Measurements from ENCODE around the gene LRRC4B.
"Not testable (repeated sequence)": the region's sequence is repeated elsewhere in the genome, so short reads cannot be mapped to it uniquely, and the experiment has no call there.

LRRC4B gene

DNA sequence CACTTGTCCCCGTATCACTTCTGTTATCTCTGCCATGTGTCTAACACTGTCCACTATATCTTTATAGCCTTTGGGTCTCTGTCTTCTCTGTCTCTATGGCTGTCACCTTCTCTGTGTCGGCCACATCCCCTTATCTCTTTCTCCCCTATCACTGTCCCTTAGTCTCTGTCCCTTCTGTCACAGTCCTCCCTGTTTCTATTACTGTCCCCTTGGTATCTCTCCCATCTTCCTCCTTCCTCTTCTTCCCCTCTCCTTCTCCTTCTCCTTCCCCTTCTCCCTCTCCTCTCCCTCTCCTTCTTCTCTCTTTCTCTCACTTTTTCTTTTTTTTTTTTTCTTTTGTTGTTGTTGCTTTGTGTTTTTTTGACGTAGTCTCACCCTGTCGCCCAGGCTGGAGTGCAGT lies 34.7 kb upstream of the LRRC4B start:
- DNase-seq (ENCODE audit: extremely low read depth, low read depth) = no peak
- TF ChIP-seq, protein P1, sequence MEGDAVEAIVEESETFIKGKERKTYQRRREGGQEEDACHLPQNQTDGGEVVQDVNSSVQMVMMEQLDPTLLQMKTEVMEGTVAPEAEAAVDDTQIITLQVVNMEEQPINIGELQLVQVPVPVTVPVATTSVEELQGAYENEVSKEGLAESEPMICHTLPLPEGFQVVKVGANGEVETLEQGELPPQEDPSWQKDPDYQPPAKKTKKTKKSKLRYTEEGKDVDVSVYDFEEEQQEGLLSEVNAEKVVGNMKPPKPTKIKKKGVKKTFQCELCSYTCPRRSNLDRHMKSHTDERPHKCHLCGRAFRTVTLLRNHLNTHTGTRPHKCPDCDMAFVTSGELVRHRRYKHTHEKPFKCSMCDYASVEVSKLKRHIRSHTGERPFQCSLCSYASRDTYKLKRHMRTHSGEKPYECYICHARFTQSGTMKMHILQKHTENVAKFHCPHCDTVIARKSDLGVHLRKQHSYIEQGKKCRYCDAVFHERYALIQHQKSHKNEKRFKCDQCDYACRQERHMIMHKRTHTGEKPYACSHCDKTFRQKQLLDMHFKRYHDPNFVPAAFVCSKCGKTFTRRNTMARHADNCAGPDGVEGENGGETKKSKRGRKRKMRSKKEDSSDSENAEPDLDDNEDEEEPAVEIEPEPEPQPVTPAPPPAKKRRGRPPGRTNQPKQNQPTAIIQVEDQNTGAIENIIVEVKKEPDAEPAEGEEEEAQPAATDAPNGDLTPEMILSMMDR (IDR thresholded peaks at IDR 0.05; ENCODE audit: low read depth, low read length, missing control alignments) = no peak
- no peak overlapping the region for H3K4me3 ChIP-seq (replicated peaks; ENCODE audit: low read depth, low read length)

DNA sequence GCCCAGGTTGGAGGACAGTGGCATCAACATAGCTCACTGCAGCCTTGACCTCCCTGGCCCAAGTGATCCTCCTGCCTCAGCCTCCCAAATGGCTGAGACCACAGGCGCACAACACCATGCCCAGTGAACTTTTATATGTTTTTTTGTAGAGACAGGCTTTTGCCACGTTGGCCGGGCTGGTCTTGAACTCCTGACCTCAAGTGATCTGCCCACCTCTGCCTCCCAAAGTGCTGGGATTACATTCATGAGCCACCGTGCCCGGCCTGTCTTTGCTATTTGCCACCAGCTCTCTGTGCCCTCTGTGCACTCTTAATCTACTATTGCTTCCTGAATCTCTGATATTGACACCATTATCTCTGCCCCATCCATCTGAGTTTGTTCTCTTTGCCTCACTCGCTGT lies 34.3 kb upstream of the LRRC4B start:
- no peak for DNase-seq (ENCODE audit: extremely low read depth, low read depth)
- TF ChIP-seq, protein P1 (IDR thresholded peaks at IDR 0.05; ENCODE audit: low read depth, low read length, missing control alignments) = no peak
- no peak overlapping the region for H3K4me3 ChIP-seq (replicated peaks; ENCODE audit: low read depth, low read length)

DNA sequence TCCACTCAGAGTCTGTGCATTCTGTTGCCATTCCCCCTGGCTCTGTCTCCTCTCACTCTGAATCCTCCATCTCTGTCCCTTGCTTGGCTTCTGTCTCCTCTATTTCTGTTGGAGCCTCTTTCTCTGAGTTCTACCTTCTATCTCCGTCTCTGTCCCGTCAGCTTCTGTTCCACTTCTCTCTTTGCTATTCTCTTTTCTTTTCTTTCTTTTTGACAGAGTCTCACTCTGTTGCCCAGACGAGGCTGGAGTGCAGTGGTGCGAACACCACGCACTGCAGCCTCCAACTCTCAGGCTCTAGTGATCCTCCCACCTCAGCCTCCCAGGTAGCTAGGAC lies 33.8 kb upstream of the LRRC4B start:
- TF ChIP-seq, protein P1 (IDR thresholded peaks at IDR 0.05; ENCODE audit: low read depth, low read length, missing control alignments) = no peak
- no peak overlapping the region for H3K4me3 ChIP-seq (replicated peaks; ENCODE audit: low read depth, low read length)
- DNase-seq (ENCODE audit: extremely low read depth, low read depth) = no peak

DNA sequence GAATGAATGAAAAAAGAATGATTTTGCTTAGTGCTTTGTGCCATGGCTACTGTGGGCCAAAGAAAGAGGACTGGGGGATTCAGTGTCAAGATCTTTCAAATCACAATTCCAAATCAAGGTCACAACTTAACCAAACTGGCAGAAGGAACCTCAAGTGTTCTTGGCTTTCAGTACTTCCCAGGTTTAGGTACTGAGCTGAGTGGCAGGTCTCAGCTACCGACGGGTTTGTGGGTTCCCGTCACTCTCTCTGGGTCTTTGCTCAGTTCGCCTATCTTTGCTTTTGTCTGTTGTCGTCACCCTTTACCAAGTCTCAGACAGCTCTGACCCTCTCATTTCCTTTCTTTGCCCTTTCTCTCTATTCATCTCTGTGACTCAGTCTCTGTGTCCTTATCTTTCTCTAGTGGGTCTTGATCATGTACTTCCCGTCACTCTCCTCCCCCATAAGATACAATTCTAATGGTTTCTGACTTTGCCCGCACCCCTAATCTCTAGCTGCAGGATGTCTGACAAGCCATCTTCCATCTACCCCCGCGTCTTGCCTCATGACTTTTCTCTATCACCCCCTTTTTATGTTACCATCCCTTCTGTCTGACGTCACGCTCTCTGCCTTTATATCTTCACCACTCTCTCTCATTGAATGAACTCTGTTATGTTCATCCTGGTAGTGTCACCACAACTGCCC lies 33.3 kb upstream of the LRRC4B start:
- TF ChIP-seq, protein P1 (IDR thresholded peaks at IDR 0.05; ENCODE audit: low read depth, low read length, missing control alignments) = no peak
- DNase-seq (ENCODE audit: extremely low read depth, low read depth) = no peak
- H3K4me3 ChIP-seq (replicated peaks; ENCODE audit: low read depth, low read length) = no peak overlapping the region

DNA sequence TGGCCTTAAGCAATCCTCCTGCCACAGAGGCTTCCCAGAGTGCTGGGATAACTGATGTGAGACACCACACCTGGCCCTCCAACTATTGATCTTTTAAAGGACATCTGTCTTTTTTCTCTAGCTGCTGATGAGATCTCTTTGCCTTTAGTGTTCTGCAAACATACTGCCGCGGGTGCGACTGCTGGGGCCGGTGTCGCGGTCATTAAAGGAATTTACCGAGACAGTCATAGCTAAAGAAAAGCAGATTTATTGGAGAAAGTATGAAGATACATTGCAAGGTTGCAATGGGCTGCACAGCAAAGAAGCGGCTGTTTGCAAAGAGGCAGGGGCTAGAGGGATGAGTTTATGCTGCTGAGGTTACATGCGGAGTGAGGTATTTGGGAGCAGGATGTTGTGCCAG lies 31.2 kb upstream of the LRRC4B start:
- no peak overlapping the region for H3K4me3 ChIP-seq (replicated peaks; ENCODE audit: low read depth, low read length)
- TF ChIP-seq, protein P1 (IDR thresholded peaks at IDR 0.05; ENCODE audit: low read depth, low read length, missing control alignments) = no peak
- DNase-seq (ENCODE audit: extremely low read depth, low read depth) = no peak

DNA sequence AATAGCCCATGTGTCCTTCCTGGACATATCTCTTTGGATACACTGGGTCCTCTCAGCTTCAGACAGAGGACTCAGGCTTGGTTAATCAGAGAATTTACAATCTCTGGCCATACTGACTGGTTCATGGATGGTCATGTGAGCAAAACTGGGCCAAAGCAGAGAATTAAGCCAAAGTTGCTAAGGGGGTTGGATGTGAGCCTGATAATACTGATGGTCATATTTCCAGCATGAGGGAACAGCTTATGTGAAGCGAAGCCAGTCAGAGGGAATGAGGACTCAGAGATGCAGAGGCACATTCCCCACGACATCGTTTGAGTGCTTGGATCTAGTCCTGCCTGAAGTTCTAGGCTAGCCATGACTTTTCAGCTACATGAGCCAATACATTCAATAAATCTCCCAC lies 22.0 kb upstream of the LRRC4B start:
- TF ChIP-seq, protein P1 (IDR thresholded peaks at IDR 0.05; ENCODE audit: low read depth, low read length, missing control alignments) = no peak
- no peak for DNase-seq (ENCODE audit: extremely low read depth, low read depth)
- H3K4me3 ChIP-seq (replicated peaks; ENCODE audit: low read depth, low read length) = no peak overlapping the region

DNA sequence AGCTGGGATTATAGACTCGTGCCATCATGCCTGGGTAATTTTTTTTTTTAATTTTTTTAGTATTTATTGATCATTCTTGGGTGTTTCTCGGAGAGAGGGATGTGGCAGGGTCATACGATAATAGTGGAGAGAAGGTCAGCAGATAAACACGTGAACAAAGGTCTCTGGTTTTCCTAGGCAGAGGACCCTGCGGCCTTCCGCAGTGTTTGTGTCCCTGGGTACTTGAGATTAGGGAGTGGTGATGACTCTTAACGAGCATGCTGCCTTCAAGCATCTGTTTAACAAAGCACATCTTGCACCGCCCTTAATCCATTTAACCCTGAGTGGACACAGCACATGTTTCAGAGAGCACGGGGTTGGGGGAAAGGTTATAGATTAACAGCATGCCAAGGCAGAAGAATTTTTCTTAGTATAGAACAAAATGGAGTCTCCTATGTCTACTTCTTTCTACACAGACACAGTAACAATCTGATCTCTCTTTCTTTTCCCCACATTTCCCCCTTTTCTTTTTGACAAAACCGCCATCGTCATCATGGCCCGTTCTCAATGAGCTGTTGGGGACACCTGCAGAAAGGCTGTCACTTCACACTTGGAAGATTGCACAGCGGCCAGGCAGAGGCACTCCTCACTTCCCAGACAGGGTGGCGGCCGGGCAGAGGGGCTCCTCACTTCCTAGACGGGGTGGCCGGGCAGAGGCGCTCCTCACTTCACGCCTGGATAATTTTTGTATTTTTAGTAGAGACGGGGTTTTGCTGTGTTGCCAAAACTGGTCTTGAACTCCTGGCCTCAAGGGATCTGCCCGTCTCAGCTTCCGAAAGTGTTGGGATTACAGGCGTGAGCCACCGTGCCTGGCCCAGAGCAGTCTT lies 13.8 kb upstream of the LRRC4B start:
- not testable (repeated sequence) for H3K4me3 ChIP-seq (replicated peaks; ENCODE audit: low read depth, low read length); DNase-seq (ENCODE audit: extremely low read depth, low read depth)
